GM19351 (cell line): Measurements from ENCODE around the gene GNB5.

ENCODE experiments used
- ATAC-seq: cut with Tn5 transposase; IDR thresholded peaks from one replicate; pipeline ENCODE4 v1.9.1; 2021; ENCODE audit warnings: mild to moderate bottlenecking, moderate library complexity; ENCODE audit not compliant: unreplicated experiment

The GNB5 gene

DNA sequence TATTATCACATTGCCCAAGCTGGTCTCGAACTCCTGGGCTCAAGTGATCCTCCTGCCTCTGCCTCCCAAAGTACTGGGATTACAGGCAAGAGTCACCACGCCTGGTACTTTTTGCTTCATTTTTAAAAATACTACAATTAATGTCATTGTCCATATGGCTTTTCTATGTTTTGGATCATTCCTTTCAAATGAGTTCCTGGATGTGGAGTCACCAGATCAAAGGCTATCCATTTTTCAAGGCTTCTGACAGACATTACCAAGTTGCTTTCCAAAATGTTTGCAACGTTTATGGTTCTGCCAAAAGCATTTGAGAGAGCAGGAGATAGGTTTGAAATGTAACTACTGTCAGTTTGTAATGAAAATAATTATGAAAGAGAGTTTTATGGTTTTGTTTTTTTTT, 44.4 kb downstream of the GNB5 start:
- ATAC-seq, result no peak

GRCh38 chr15:52146261-52146660, 44.9 kb downstream of the GNB5 start:
- ATAC-seq, result no peak

DNA sequence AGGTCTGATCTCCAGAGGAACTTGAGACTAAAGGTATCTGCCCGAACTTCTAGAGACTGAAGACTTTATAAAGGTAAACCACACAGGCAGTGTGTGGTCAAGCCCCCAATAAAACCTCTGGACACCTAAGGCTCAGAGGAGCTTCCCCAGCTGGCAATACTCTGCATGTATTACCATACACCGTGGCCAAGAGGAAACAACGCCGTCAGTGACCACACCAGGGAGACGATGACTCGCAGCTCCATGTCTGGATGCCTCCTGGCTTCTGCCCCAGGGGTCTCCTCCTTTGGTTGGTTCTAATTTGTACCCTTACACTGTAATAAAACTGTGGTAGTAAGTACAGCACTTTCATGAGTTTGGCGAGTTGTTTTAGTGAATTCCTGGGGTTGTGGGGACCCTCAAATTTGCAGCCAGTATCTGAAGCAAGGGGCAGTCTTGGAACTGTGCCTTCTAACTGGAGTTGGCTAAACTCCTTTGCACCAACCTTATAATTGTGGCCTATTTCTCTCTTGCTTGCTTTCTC, 46.5 kb downstream of the GNB5 start:
- ATAC-seq, result no peak

GRCh38 chr15:52143873-52144272, 47.3 kb downstream of the GNB5 start:
- no peak for ATAC-seq

- ATAC-seq, result no peak
These were observed 50.5 kb downstream of the GNB5 start for GRCh38 chr15:52140646-52141045.

DNA sequence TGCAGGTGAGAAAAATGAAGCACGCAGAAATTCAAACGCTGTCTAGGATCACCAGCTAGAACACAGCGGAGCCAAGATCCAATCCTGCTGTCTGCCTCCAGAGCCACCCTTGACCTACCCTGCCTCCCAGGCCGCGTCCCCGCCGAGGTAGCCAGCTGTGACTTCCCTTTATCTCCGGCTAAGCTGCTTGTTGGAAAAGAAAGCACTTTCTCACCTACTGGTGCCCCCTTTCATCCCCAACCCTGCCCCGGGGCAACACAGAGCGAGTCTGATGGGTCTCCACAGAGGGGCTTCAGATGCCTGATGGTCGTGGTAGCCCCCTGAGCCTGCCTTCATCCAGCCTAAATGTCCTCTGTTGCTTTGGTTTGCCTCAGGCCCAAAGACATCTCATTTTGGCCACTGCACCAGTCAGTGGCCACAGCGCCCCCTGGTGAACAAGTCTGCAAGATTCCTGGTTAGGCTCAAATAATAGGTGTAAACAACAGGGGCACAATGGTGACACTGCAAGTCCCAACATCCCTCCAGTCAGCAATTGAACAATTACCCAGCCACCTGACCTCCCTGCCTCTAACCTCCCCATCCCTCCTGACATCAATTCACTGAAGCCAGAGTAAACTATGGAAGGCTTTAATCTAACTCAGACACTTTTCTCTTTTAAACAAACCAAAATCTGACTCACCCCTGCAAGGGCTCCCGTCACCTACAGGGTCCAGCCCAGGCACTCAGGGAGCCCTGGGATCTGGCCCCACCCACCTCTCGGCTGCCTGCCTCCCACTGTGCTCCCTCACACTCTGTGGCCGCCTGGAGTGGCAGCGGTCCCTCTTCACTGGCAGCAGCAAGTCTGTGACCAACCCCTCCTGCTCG, 51.4 kb downstream of the GNB5 start:
- ATAC-seq, result no peak

- no peak for ATAC-seq
These were observed 53.5 kb downstream of the GNB5 start for GRCh38 chr15:52137432-52138357.

DNA sequence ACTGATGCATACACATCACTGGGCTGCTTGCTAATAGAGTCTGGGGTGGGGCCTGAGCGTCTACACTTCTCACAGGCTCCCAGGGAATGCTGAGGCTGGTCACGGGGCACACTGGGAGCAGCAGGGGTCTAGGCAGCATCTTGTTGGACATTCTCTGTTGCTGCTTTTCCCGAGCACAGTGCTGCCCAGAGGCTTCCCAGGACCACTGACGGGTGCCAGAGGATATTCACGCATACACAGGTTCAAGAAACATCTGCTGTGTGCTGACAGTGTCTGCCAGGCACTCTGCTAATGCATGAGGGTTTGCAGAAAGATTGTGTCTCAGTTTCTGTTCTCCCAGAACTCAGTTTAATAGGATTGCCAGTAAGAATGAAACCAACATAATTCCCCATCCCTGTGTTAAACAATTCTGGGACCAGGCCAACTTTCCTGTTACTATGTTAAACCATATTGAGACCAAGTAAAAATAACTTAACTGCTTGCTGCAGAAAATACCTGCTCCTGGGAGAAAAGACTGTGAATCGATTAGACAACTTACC, 54.7 kb downstream of the GNB5 start:
- ATAC-seq, result no peak

DNA sequence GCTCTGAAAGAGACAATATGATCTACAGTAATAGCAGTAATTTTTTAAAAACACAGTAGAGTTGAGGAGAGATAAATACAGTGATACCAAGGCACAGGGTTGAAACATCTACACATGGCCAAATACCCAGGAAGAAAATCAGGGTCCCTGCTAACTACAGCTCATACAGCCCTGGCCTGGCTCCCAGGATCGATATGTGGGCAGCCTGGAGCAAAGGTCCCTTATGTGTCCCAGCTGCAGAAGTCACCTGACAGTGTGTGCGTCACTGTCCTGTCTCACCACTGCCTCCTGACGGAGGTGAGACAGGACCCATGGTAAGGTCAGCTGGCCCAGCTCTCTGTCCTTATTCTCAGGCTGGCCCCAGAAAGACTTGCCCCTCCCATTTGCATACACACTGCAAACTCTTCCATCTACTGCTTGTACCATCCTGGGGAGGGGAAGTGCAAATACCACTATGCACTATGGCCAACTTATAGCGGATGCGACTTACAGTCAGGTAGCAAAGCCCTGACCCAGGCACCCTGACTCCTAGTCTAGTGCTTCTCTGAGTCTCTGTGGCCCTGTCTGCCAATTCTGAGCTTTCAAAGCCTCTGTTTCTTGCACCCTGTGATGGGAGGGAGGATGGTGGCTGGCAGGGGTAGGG, 56.6 kb downstream of the GNB5 start:
- ATAC-seq, result no peak

DNA sequence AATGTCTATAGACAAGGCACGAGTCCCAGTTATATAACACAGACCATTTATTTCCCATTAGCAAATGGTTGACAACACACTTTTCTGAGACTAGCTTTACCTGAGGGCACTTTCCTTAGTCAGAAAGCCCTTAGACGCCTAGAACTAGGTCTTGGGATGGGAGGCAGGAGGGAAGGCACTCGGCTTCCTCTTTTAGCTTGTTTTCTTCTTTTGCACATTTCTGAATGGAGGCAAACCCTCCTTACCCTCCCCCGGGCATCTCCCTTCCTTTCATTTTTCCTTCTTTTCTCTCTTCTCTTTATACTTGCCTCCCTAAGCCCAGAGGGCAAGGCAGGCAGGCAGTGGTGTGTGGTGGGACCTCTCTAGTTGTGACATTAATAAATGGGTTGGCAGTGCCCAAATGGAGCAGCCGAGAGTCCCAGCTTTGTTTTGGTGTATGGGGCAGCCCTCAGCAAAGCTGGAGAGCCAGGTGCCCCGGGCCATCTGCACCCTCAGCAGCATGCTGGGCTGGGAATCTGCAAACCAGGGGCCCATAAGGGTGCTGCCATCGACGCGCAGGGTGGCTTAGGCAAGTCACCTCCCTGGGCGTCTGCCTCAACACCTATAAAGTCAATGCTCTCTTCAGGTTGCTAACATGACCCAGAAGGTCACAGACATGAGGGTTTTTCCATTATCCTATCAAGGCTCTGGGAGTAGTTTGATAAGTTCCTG, 57.5 kb downstream of the GNB5 start:
- no peak for ATAC-seq

GRCh38 chr15:52132066-52132465, 59.1 kb downstream of the GNB5 start:
- no peak for ATAC-seq

GRCh38 chr15:52128568-52128967, 62.6 kb downstream of the GNB5 start:
- no peak for ATAC-seq

DNA sequence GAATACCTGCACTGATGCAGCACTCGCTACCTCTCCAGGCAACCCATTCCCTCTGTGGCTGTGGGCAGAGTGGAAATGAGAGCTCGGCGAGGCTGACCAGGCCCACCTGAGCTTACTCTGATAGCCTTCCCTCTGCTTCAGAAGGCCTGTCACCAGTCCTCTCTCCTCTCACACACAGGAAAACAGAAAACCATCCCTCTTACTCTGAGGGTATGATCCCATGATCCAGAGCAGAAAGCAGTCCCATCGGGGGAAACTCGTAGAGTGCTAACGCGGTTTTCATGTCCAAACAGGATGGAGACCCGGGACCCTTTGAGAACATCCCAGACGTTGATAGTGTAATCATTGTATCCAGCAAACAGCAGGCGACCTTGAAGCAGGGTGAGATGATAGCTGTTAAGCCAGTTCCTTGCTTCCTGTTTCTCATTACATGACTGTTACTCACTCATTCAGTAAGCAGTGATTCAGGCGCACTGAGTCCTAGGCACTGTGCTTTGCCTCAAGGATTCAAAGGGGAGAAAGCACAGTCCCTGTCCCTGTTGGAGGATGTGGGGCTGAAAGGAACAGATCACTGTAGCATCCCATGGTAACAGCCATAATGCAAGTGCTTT, 66.8 kb downstream of the GNB5 start:
- no peak for ATAC-seq

DNA sequence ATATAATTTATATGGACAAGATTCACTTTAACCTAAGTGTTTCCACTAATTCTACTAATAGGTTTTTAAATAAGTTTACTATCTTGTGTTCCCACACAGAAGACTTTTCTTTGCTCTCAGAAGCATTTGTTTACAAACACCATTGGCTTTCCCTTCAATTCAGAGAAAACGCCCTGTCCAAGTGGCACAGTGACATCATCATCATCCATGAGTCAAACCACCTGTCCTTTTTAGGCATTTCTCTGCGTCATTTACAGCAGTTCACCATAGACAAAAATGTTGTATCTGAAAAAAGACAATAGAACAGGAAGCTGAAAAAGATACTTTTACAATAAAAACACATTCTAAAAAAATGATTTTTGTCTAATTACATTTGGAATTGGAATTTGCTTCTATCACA, 69.3 kb downstream of the GNB5 start:
- ATAC-seq, result no peak

DNA sequence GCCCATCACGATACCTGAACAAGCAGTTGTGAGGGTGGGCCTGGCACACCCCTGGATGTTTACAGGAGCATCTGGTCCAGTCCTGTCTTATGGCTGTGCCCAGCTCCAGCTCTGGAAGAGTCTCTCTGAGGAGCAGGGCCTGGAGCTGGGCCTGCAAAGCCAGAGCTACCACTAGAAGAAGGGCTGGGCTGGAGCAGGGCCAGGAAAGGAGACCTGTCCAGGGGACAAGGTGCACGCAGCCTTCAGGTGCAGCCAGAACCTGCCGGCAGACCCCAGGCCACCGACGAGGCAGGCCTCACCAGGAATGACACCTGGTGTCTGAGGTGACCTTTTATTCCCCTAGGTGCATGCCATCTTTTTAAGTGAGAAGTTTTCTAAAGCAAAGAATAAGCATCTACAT, 70.2 kb downstream of the GNB5 start:
- ATAC-seq, result no peak

DNA sequence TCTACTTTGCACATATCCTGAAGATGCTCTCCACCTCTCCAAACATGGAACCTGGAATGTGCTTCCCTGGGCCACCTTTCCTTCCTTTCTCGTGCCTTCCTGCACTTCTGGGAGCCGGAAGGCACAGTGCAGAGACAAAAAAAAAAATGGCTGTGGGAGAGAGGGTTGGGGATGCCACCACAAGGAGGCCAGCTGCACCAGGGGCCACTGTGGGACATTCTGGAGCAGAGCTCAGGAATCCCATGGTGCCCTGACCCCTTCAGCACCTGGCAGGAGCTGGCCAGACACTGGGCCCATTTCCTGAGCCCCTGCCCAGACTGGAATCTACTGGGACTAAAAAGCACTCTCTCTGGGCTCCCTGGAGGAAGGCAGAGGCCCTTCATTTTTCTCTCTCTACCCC, 70.7 kb downstream of the GNB5 start:
- no peak for ATAC-seq

GRCh38 chr15:52118969-52119749, 72.0 kb downstream of the GNB5 start:
- ATAC-seq, result no peak

DNA sequence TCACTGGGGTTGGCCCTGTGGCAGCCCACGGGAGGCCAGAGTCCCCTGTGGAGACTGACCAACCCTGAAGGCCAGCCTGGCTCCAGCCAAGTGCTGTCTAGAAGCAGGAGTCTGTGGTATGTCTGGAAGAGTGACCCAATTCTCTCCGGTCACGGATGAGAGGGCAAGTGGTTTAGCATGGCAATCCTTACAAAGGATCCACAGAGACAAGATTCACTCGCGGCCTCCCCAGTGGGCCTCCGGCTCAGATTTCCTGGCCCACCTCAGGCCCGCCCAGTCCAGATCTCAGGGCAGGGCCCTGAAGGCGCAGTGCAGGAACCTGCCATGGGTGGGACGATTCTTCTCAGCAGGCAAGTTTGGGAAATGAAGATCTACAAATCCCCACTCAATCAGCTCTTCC, 73.6 kb downstream of the GNB5 start:
- no peak for ATAC-seq
